Activated T-helper 1 cell treated with anti-CD3 and anti-CD28 coated beads, Interleukin-12 subunit alpha, Interleukin-12 subunit beta, Interleukin-2, Interleukin-4 antibody, amounts not matched to agents 30 ng/mL and 10 ng/mL and 1 ng/mL, durations not matched to agents 14 hours and 24 hours and 36 hours (primary cell): ENCODE results near the gene PPP1R16B. TPM values are rescaled to one million over a fixed set of nuclear protein-coding genes. Genes with fewer than 3 reads are reported as not detected.

ENCODE experiments used
- DNase-seq: peaks from one replicate; pipeline ENCODE4 v3.0.0; 2021; ENCODE audit warnings: low spot score
- H3K27ac Mint-ChIP-seq: one replicate; pipeline ENCODE4 v1.8.0; 2021; ENCODE audit warnings: mild to moderate bottlenecking, mixed read lengths
- H3K27me3 Mint-ChIP-seq: one replicate; pipeline ENCODE4 v1.8.0; 2022; ENCODE audit warnings: mild to moderate bottlenecking, moderate library complexity, mixed read lengths; ENCODE audit not compliant: insufficient read depth
- H3K36me3 Mint-ChIP-seq: one replicate; pipeline ENCODE4 v1.8.0; 2021; ENCODE audit warnings: low read depth, mixed read lengths
- H3K4me1 Mint-ChIP-seq: one replicate; pipeline ENCODE4 v1.8.0; 2021; ENCODE audit warnings: low read depth, mixed read lengths
- H3K4me3 Mint-ChIP-seq: one replicate; pipeline ENCODE4 v1.8.0; 2021; ENCODE audit warnings: mild to moderate bottlenecking, moderate library complexity, mixed read lengths
- H3K9me3 Mint-ChIP-seq: one replicate; pipeline ENCODE4 v1.8.0; 2021; ENCODE audit warnings: mixed read lengths
- intact Hi-C: fragments of 100-400 bp; cut with micrococcal nuclease; formaldehyde crosslinking; loops from one replicate; pipeline ENCODE4 v1.15.1; 2024
- total RNA-seq: library from RNA; stranded (reverse); gene quantifications from 2 replicates; pipeline ENCODE4 v1.2.3, GENCODE V29; 2022

PPP1R16B gene
- 139 and 143 TPM in 2 replicates for total RNA-seq

DNA sequence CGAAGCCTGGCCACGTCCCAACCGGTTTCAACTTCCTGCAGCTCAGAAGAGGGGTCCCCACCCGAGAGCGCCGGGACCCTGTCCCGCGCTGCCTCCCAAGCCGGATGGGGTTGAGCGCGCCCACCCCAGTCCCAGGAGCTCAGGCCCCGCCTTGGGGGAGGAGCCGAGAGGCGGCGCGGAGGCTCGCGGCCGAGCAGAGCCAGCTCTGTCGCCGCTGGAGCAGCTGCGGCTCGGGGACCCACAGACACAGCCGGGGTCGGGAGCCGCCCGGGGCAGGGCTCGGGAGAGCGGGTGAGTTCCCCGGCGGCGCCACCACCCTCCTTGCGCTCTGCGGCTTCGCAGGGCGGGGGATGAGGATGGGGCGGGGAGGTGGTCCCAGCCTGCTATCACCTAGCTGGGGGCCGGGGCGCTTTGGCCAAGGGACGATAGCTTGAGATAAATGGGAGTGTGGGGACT is at the start of gene PPP1R16B:
TSS of gene PPP1R16B (plus strand) at position 196 of the 456 bp plus-strand sequence. CDS start 30,229 bp downstream, outside the sequence.
- Mint-ChIP-seq H3K27me3 (no peaks in the 10 kb centered on the region), H3K4me3 (peak within 1 kb of the TSS; percentile 90), H3K4me1 (peaks cover 64% of the 10 kb centered on the region), H3K9me3 (no peaks in the 10 kb centered on the region), H3K27ac (peak within 1 kb of the TSS; percentile 96), H3K36me3 (peaks cover 36% of the 10 kb centered on the region)
- intact Hi-C loops = loop anchor here (1.0 to 10.0 kb wide), 4 partner anchors 57 to 219 kb away; partner anchors contain the start of gene ACTR5
- peak; percentile 79 for DNase-seq

DNA sequence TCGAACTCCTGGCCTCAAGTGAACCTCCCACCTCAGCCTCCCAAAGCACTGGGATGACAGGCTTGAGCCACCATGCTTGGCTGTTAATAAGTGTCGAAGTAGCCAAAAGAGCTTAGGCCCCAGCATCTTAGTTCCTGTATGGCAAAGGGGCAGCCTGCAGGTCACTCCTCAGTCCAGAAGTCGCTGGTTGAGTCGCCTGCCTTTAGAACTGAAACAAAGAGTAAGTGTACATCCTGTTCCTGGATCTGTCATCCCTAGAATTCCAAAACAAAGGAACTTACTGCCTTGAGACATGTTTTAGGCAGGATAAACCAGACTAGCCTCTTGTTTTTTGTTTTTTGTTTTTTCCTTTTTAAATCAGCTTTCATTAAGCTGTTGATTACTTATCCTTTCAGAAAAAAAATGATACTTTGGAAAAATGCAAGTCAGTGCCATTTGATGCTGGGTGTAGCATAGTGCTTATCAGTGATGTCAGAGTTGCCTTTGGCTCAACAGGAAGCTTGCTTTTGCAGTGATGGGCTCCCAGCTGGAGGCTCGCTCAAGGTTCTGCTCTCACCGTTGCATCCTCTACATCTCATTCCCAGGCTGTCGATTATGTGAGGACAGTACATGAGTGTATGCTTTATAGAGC is 48.2 kb upstream of the PPP1R16B start:
- Mint-ChIP-seq H3K36me3 (peaks cover 59% of the 10 kb centered on the region), H3K4me1 (peaks cover 29% of the 10 kb centered on the region), H3K9me3 (no peaks in the 10 kb centered on the region), H3K27ac (no peak overlapping the region), H3K4me3 (no peak overlapping the region), H3K27me3 (no peaks in the 10 kb centered on the region)
- no peak for DNase-seq
- intact Hi-C loops = no loop called here

DNA sequence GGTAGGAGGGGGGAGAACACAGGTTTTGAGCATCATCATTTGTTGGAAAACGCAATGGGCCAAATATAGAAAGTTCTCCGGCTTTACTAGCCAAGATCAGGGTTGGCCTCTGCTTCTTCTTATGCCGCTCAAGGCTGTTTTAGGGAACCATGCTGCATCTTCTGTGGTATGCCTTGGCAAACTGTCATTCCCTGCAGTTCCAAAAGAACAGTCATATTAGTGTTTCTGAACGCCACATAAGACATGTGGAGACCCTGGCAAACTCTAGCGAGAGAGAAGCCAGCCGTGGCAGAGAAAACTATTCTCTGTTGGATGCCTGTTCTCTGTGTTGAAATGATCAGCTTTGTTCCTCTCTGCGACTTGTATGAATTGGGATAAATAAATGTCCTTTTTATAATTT is 46.4 kb upstream of the PPP1R16B start:
- no peaks in the 10 kb centered on the region for H3K9me3 Mint-ChIP-seq
- DNase-seq = no peak
- intact Hi-C loops = no loop called here
- H3K27ac Mint-ChIP-seq = no peak overlapping the region
- H3K4me3 Mint-ChIP-seq = no peak overlapping the region
- peaks cover 64% of the 10 kb centered on the region for H3K36me3 Mint-ChIP-seq
- peaks cover 43% of the 10 kb centered on the region for H3K4me1 Mint-ChIP-seq
- no peaks in the 10 kb centered on the region for H3K27me3 Mint-ChIP-seq

DNA sequence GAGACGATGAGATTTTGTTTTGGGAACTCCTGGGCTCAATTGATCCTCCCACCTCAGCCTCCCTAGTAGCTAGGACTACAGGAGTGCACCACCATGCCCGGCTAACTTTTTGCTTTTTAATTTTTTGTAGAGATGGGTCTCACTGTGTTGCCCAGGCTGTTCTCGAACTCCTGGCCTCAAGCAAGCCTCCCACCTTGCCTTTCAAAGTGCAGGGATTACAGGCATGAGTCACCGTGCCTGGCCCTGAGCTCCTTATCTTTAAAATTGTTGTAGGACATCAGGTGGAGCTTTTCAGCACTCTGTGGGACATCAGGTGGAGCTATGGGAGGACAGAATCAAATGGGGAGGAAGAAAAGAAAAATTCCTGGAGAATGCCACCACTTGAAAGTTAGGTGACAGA is 44.5 kb upstream of the PPP1R16B start:
- intact Hi-C loops = no loop called here
- Mint-ChIP-seq H3K4me3 (no peak overlapping the region), H3K4me1 (peaks cover 46% of the 10 kb centered on the region), H3K27me3 (no peaks in the 10 kb centered on the region), H3K9me3 (no peaks in the 10 kb centered on the region), H3K36me3 (peaks cover 63% of the 10 kb centered on the region), H3K27ac (no peak overlapping the region)
- no peak for DNase-seq

DNA sequence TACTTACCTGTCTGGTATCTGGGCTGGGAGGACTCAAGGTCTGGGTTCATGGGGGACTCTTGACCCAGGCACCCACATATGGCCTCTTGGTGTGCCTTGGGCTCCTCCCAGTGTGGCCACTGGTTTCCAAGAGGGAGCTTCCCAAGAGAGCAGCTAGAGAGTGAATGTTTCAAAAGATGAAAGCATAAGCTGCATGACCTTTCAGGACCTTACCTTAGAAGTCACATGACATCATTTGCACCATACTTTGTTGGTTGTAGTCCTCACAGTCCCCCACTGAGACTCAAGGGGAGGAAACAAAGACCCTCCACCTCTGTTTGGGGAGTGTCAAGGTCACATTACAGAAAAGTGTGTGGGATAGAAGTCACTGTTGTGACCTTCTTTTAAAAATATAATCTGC is 43.3 kb upstream of the PPP1R16B start:
- peaks cover 67% of the 10 kb centered on the region for H3K36me3 Mint-ChIP-seq
- DNase-seq = no peak
- intact Hi-C loops = no loop called here
- peaks cover 45% of the 10 kb centered on the region for H3K4me1 Mint-ChIP-seq
- no peaks in the 10 kb centered on the region for H3K27me3 Mint-ChIP-seq
- H3K4me3 Mint-ChIP-seq = no peak overlapping the region
- no peaks in the 10 kb centered on the region for H3K9me3 Mint-ChIP-seq
- no peak overlapping the region for H3K27ac Mint-ChIP-seq

DNA sequence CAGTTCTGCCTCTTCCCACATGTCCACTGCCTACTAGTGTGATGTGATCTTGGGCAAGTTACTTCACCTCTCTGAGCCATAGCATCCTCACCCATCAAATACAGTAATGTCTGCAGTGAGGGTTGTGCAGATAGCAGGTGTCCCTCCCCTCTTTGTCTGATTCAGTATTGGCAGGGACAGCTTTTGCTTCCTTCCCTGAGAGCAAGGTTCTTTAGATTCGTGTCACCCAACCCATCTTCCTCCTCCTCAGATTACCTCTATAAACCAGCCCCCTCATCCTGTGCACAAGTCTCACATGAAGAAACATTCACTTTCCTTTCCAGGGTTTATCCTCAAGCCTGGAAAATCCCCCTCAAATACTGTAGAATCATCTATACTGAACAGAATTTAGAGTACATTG is 41.9 kb upstream of the PPP1R16B start:
- Mint-ChIP-seq H3K27ac (no peak overlapping the region), H3K4me1 (peaks cover 45% of the 10 kb centered on the region), H3K9me3 (no peaks in the 10 kb centered on the region), H3K4me3 (no peak overlapping the region), H3K36me3 (peaks cover 73% of the 10 kb centered on the region), H3K27me3 (no peaks in the 10 kb centered on the region)
- intact Hi-C loops = no loop called here
- DNase-seq = no peak

DNA sequence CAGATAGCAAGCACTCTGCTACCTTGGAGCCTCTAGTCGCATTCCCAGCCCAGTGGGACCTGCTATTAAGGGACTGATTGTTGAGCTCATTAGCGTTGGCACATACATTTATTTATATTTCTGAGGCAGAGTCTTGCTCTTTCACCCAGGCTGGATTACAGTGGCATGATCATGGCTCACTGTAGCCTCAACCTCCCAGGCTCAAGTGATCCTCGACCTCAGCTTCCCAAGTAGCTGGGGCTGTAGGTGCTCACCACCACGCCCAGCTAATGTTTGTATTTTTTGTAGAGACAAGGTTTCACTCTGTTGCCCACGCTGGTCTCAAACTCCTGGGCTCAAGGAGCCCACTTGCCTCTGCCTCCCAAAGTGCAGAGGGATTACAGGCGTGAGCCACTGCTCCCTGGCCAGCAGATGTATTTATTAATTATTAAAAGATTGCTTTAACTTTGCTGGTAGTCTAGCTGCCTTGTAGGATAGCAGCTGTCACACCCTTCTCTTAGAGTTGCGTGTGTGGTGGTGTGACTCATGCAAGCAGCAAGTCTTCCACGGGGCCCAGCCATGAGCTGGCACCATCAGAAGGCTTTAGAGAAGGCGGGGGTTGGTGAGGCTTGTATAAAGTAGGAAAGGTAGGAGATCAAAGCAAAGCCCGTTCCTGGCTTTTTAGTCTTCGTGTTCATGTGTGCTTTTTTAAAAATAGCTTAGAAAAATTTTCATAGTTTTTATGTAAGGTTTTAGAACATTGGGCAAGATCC is 40.8 kb upstream of the PPP1R16B start:
- Mint-ChIP-seq H3K27me3 (no peaks in the 10 kb centered on the region), H3K4me3 (peak overlapping the region; percentile 40), H3K36me3 (peaks cover 79% of the 10 kb centered on the region), H3K4me1 (peaks cover 45% of the 10 kb centered on the region), H3K9me3 (no peaks in the 10 kb centered on the region), H3K27ac (peak overlapping the region; percentile 84)
- DNase-seq = peak; percentile 19
- intact Hi-C loops = loop anchor here (1.0 kb wide), 1 partner anchor 129 kb away; no protein-coding TSS in a partner anchor

DNA sequence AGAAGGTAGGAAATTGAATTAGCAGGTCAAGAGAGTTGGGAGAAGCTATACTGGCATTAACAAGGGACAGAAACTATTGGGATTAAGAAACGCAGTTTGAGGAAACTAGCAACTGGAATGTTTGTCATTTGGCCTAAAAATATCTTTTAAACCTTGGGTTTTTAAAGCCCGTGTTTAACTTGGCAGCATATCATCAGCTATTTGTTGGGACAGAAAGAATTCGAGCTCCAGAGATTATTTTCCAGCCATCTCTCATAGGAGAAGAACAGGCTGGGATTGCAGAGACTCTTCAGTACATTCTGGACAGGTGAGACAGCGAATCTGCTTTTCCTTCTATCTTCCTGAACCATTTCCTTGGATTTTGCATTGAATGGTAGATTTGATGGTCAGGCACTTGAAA is 39.4 kb upstream of the PPP1R16B start:
- peaks cover 69% of the 10 kb centered on the region for H3K36me3 Mint-ChIP-seq

DNA sequence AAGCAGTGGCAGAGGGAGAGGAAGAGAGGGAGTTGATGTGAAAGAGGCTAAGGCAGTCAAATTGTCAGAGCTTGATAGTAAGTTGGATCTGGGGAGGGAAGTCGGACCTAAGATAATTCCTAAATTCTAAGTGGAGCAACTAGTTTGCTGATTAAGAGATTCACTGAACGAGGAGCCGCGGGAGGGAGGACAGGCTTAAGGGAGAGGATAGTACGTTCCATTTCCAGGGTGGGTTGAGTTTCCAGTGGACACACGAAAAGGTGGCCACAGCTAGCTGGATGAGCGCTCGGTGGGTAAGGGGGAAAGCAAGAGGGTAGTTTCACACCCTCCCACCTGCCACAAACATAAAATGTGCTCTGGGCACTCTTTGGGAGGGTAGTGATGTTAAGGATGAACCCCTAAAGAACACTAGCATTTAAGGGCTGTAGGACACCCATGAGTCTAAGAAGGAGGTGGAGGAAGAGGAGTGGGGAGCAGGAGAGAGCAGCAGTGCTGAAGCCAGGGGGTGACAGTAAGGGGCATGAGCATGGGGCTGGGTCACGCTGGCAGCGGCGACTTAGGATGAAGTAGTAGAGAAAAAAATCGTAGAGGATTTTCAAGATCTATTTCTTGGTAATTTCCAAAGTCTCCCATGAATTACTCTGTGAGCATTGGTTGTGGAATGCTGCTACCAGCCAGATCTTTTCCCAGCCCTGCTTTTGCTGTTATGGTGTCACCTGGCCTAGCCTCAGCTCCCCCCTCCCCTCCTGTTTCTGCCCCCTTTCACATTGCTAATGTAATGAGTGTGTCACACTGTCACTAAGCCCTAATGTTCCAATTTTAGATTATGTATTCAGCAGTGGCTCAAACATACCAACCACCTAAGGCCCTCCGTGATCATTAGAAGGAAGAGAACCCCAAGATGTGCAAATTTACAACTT is 35.9 kb upstream of the PPP1R16B start:
- Mint-ChIP-seq H3K9me3 (peaks cover 9% of the 10 kb centered on the region), H3K27ac (no peak overlapping the region), H3K4me1 (peaks cover 7% of the 10 kb centered on the region), H3K27me3 (no peaks in the 10 kb centered on the region), H3K4me3 (no peak overlapping the region), H3K36me3 (peaks cover 68% of the 10 kb centered on the region)
- intact Hi-C loops = no loop called here
- DNase-seq = no peak

More for the DNA sequence above, 39.4 kb upstream of the PPP1R16B start:
- Mint-ChIP-seq H3K9me3 (no peaks in the 10 kb centered on the region), H3K27me3 (no peaks in the 10 kb centered on the region), H3K4me3 (no peak overlapping the region), H3K27ac (no peak overlapping the region), H3K4me1 (peaks cover 37% of the 10 kb centered on the region)
- intact Hi-C loops = no loop called here
- no peak for DNase-seq

DNA sequence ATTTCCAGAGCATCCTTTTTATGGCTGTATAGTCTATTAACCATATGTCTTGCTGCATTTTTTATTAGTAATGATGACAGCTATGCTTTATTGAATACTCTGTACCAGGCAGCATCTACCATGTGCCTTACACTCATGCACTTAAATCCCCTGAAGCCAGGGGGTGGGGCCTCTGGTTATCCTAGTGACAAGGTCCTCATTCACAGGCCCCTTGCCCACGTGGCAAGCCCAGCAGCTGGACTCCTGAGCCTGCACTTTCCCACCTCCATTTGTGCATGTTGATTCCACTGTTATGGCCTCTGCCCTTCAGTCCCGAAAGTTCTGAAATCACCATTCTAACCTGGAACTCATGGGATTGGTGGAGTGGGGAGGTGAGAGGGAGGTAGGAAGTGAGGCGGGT is 35.0 kb upstream of the PPP1R16B start:
- intact Hi-C loops = no loop called here
- Mint-ChIP-seq H3K27me3 (no peaks in the 10 kb centered on the region), H3K4me3 (no peak overlapping the region), H3K9me3 (peaks cover 9% of the 10 kb centered on the region), H3K27ac (no peak overlapping the region), H3K4me1 (peaks cover 6% of the 10 kb centered on the region), H3K36me3 (peaks cover 68% of the 10 kb centered on the region)
- DNase-seq = no peak

DNA sequence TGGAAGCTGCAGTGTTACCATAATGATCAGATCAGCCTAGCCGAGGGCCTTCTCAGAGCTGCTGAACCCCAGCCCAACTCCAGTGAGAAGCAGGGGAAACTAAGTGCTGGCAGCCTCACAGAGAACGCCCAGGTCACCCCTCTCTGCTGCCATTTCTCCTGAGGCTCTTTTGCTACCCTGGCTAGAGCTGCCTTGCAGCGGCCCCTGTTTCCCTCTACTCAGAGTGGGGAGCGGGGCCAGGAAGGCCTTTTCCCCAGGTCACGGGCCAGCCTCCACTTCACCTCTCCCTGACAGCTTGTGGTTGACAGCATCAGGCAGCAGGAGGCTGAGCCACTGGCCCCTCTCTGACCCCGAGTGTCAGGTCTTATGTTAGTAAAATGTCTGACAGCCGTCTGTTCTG is 34.5 kb upstream of the PPP1R16B start:
- Mint-ChIP-seq H3K4me3 (no peak overlapping the region), H3K27me3 (no peaks in the 10 kb centered on the region), H3K9me3 (peaks cover 9% of the 10 kb centered on the region), H3K4me1 (peaks cover 10% of the 10 kb centered on the region), H3K36me3 (peaks cover 63% of the 10 kb centered on the region), H3K27ac (no peak overlapping the region)
- intact Hi-C loops = no loop called here
- no peak for DNase-seq

DNA sequence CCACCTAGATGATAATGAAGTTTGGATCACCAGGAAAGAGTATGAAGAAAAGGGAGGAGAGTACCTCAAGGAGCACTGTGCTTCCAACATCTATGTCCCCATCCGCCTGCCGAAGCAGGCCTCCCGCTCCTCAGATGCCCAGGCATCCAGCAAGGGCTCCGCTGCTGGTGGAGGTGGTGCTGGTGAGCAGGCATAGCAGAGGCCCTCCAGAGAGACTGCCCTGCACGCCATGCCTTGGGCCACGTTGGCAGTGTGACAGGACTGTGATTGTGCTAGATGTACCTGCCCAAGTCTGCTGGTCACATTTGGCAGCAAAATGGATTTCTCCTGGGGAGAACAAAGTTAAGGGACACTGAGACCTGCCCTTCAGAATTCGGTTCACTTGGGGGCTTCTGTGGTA is 33.9 kb upstream of the PPP1R16B start:
- H3K9me3 Mint-ChIP-seq = peaks cover 9% of the 10 kb centered on the region
- peaks cover 17% of the 10 kb centered on the region for H3K4me1 Mint-ChIP-seq
- H3K36me3 Mint-ChIP-seq = peaks cover 57% of the 10 kb centered on the region
- no peak for DNase-seq
- H3K27me3 Mint-ChIP-seq = no peaks in the 10 kb centered on the region
- no peak overlapping the region for H3K27ac Mint-ChIP-seq
- no peak overlapping the region for H3K4me3 Mint-ChIP-seq
- intact Hi-C loops = no loop called here
